Measurements from ENCODE around the gene GAB2.

GAB2 gene

GRCh38 chr11:78332872-78333271 is 84.7 kb downstream of the GAB2 start:
- H3K36me3 ChIP-seq, result no peaks in the 10 kb centered on the region
- no peaks in the 10 kb centered on the region for H3K27me3 ChIP-seq
- DNase-seq, result no peak
- TF ChIP-seq CTCF (IDR thresholded peaks at IDR 0.05; ENCODE audit: low read depth, low read length), result no peak
- H3K4me3 ChIP-seq (ENCODE audit: low read depth, low read length), result no peak overlapping the region
- H3K9me3 ChIP-seq, result no peaks in the 10 kb centered on the region
- no peaks in the 10 kb centered on the region; the same call in 1 of the 2 replicates for H3K4me1 ChIP-seq

GRCh38 chr11:78332174-78332866 is 85.3 kb downstream of the GAB2 start:
- no peaks in the 10 kb centered on the region for H3K36me3 ChIP-seq
- H3K4me1 ChIP-seq, result no peaks in the 10 kb centered on the region; the same call in 1 of the 2 replicates

GRCh38 chr11:78331711-78332110 is 85.9 kb downstream of the GAB2 start:
- H3K4me1 ChIP-seq, result no peaks in the 10 kb centered on the region; the same call in 1 of the 2 replicates
- no peaks in the 10 kb centered on the region for H3K9me3 ChIP-seq
- H3K36me3 ChIP-seq, result no peaks in the 10 kb centered on the region
- DNase-seq, result no peak
- no peaks in the 10 kb centered on the region for H3K27me3 ChIP-seq
- H3K4me3 ChIP-seq (ENCODE audit: low read depth, low read length), result no peak overlapping the region
- TF ChIP-seq CTCF (IDR thresholded peaks at IDR 0.05; ENCODE audit: low read depth, low read length), result no peak

More at GRCh38 chr11:78332174-78332866, 85.3 kb downstream of the GAB2 start:
- no peak for DNase-seq
- Histone ChIP-seq H3K27me3 (no peaks in the 10 kb centered on the region), H3K4me3 (ENCODE audit: low read depth, low read length) (no peak overlapping the region), H3K9me3 (no peaks in the 10 kb centered on the region)
- TF ChIP-seq CTCF (IDR thresholded peaks at IDR 0.05; ENCODE audit: low read depth, low read length), result no peak

- H3K9me3 ChIP-seq, result no peaks in the 10 kb centered on the region
- H3K27me3 ChIP-seq, result no peaks in the 10 kb centered on the region
- DNase-seq, result no peak
- H3K4me3 ChIP-seq (ENCODE audit: low read depth, low read length), result no peak overlapping the region
- H3K36me3 ChIP-seq, result no peaks in the 10 kb centered on the region
- no peaks in the 10 kb centered on the region; the same call in 1 of the 2 replicates for H3K4me1 ChIP-seq
- TF ChIP-seq CTCF (IDR thresholded peaks at IDR 0.05; ENCODE audit: low read depth, low read length), result no peak
These were observed 87.3 kb downstream of the GAB2 start for GRCh38 chr11:78330361-78330760.

- DNase-seq, result no peak
- no peak overlapping the region for H3K4me3 ChIP-seq (ENCODE audit: low read depth, low read length)
These were observed 89.7 kb downstream of the GAB2 start for GRCh38 chr11:78327945-78328344.

More at GRCh38 chr11:78327945-78328344, 89.7 kb downstream of the GAB2 start:
- no peaks in the 10 kb centered on the region for H3K27me3 ChIP-seq
- peaks cover 3% of the 10 kb centered on the region; the same call in 1 of the 2 replicates for H3K36me3 ChIP-seq
- H3K4me1 ChIP-seq, result no peaks in the 10 kb centered on the region; the same call in 1 of the 2 replicates
- H3K9me3 ChIP-seq, result no peaks in the 10 kb centered on the region
- no peak for TF ChIP-seq CTCF (IDR thresholded peaks at IDR 0.05; ENCODE audit: low read depth, low read length)
